Measurements from ENCODE around the gene SDS. TPM values are rescaled to one million over a fixed set of nuclear protein-coding genes. Genes with fewer than 3 reads are reported as not detected.

SDS gene
- total RNA-seq (2012; rRNA removed), result not detected in 2 replicates

GRCh38 chr12:113403435-113404415 lies at the start of gene SDS:
Gene SDS (minus strand): TSS chr12:113403887. CDS start chr12:113399708, 4,179 bp downstream.
- H3K9ac ChIP-seq (ENCODE audit: low read depth, low read length), result no peak within 1 kb of the TSS
- H3K9me3 ChIP-seq (replicated peaks; ENCODE audit: low read length), result no peaks in the 10 kb centered on the region
- H3K4me1 ChIP-seq (ENCODE audit: control insufficient read depth, insufficient read depth, low read length), result peaks cover 7% of the 10 kb centered on the region
- peaks cover 7% of the 10 kb centered on the region for H3K27me3 ChIP-seq (ENCODE audit: control insufficient read depth, insufficient read depth, low read length)
- no peak within 1 kb of the TSS for H3K4me3 ChIP-seq (ENCODE audit: low read length)
- no peaks in the 10 kb centered on the region for H3K36me3 ChIP-seq (ENCODE audit: insufficient read depth, low read length)
- no peak within 1 kb of the TSS for H3K4me2 ChIP-seq (ENCODE audit: low read length)

GRCh38 chr12:113453330-113453729 lies 49.6 kb upstream of the SDS start:
- no peak overlapping the region for H3K4me2 ChIP-seq (ENCODE audit: low read length)
- H3K36me3 ChIP-seq (ENCODE audit: insufficient read depth, low read length), result no peaks in the 10 kb centered on the region
- peaks cover 40% of the 10 kb centered on the region for H3K27me3 ChIP-seq (ENCODE audit: control insufficient read depth, insufficient read depth, low read length)
- H3K9ac ChIP-seq (ENCODE audit: low read depth, low read length), result no peak overlapping the region
- H3K4me1 ChIP-seq (ENCODE audit: control insufficient read depth, insufficient read depth, low read length), result no peaks in the 10 kb centered on the region
- H3K9me3 ChIP-seq (replicated peaks; ENCODE audit: low read length), result no peaks in the 10 kb centered on the region
- H3K4me3 ChIP-seq (ENCODE audit: low read length), result no peak overlapping the region

- Histone ChIP-seq H3K36me3 (ENCODE audit: insufficient read depth, low read length) (no peaks in the 10 kb centered on the region), H3K9me3 (replicated peaks; ENCODE audit: low read length) (no peaks in the 10 kb centered on the region), H3K27me3 (ENCODE audit: control insufficient read depth, insufficient read depth, low read length) (peaks cover 37% of the 10 kb centered on the region), H3K4me1 (ENCODE audit: control insufficient read depth, insufficient read depth, low read length) (no peaks in the 10 kb centered on the region), H3K4me3 (ENCODE audit: low read length) (no peak overlapping the region), H3K4me2 (ENCODE audit: low read length) (no peak overlapping the region), H3K9ac (ENCODE audit: low read depth, low read length) (no peak overlapping the region)
Measured at GRCh38 chr12:113452458-113452857, 48.8 kb upstream of the SDS start.

- Histone ChIP-seq H3K27me3 (ENCODE audit: control insufficient read depth, insufficient read depth, low read length) (peaks cover 34% of the 10 kb centered on the region), H3K9me3 (replicated peaks; ENCODE audit: low read length) (no peaks in the 10 kb centered on the region), H3K36me3 (ENCODE audit: insufficient read depth, low read length) (no peaks in the 10 kb centered on the region), H3K4me2 (ENCODE audit: low read length) (no peak overlapping the region), H3K9ac (ENCODE audit: low read depth, low read length) (no peak overlapping the region), H3K4me3 (ENCODE audit: low read length) (no peak overlapping the region), H3K4me1 (ENCODE audit: control insufficient read depth, insufficient read depth, low read length) (no peaks in the 10 kb centered on the region)
Measured at GRCh38 chr12:113449839-113450238, 46.2 kb upstream of the SDS start.

- Histone ChIP-seq H3K4me1 (ENCODE audit: control insufficient read depth, insufficient read depth, low read length) (no peaks in the 10 kb centered on the region), H3K4me3 (ENCODE audit: low read length) (no peak overlapping the region), H3K4me2 (ENCODE audit: low read length) (no peak overlapping the region), H3K9me3 (replicated peaks; ENCODE audit: low read length) (no peaks in the 10 kb centered on the region), H3K36me3 (ENCODE audit: insufficient read depth, low read length) (no peaks in the 10 kb centered on the region), H3K9ac (ENCODE audit: low read depth, low read length) (no peak overlapping the region), H3K27me3 (ENCODE audit: control insufficient read depth, insufficient read depth, low read length) (peaks cover 36% of the 10 kb centered on the region)
Measured at GRCh38 chr12:113449299-113449698, 45.6 kb upstream of the SDS start.

- Histone ChIP-seq H3K4me2 (ENCODE audit: low read length) (no peak overlapping the region), H3K9me3 (replicated peaks; ENCODE audit: low read length) (no peaks in the 10 kb centered on the region), H3K36me3 (ENCODE audit: insufficient read depth, low read length) (no peaks in the 10 kb centered on the region), H3K4me1 (ENCODE audit: control insufficient read depth, insufficient read depth, low read length) (no peaks in the 10 kb centered on the region), H3K27me3 (ENCODE audit: control insufficient read depth, insufficient read depth, low read length) (peaks cover 40% of the 10 kb centered on the region), H3K9ac (ENCODE audit: low read depth, low read length) (no peak overlapping the region), H3K4me3 (ENCODE audit: low read length) (no peak overlapping the region)
Measured at GRCh38 chr12:113448873-113449272, 45.2 kb upstream of the SDS start.

GRCh38 chr12:113445544-113446171 lies 42.0 kb upstream of the SDS start:
- peaks cover 61% of the 10 kb centered on the region for H3K27me3 ChIP-seq (ENCODE audit: control insufficient read depth, insufficient read depth, low read length)
- no peaks in the 10 kb centered on the region for H3K36me3 ChIP-seq (ENCODE audit: insufficient read depth, low read length)

GRCh38 chr12:113443030-113443539 lies 39.4 kb upstream of the SDS start:
- Histone ChIP-seq H3K4me3 (ENCODE audit: low read length) (no peak overlapping the region), H3K4me1 (ENCODE audit: control insufficient read depth, insufficient read depth, low read length) (no peaks in the 10 kb centered on the region), H3K9ac (ENCODE audit: low read depth, low read length) (no peak overlapping the region), H3K9me3 (replicated peaks; ENCODE audit: low read length) (no peaks in the 10 kb centered on the region), H3K27me3 (ENCODE audit: control insufficient read depth, insufficient read depth, low read length) (peaks cover 65% of the 10 kb centered on the region), H3K36me3 (ENCODE audit: insufficient read depth, low read length) (no peaks in the 10 kb centered on the region), H3K4me2 (ENCODE audit: low read length) (no peak overlapping the region)

More at GRCh38 chr12:113445544-113446171, 42.0 kb upstream of the SDS start:
- no peak overlapping the region for H3K4me3 ChIP-seq (ENCODE audit: low read length)
- no peak overlapping the region for H3K4me2 ChIP-seq (ENCODE audit: low read length)
- no peaks in the 10 kb centered on the region for H3K9me3 ChIP-seq (replicated peaks; ENCODE audit: low read length)
- no peak overlapping the region for H3K9ac ChIP-seq (ENCODE audit: low read depth, low read length)
- no peaks in the 10 kb centered on the region for H3K4me1 ChIP-seq (ENCODE audit: control insufficient read depth, insufficient read depth, low read length)

GRCh38 chr12:113440947-113441782 lies 37.5 kb upstream of the SDS start:
- H3K4me2 ChIP-seq (ENCODE audit: low read length), result no peak overlapping the region
- no peaks in the 10 kb centered on the region for H3K4me1 ChIP-seq (ENCODE audit: control insufficient read depth, insufficient read depth, low read length)
- H3K4me3 ChIP-seq (ENCODE audit: low read length), result no peak overlapping the region
- H3K36me3 ChIP-seq (ENCODE audit: insufficient read depth, low read length), result no peaks in the 10 kb centered on the region
- H3K9me3 ChIP-seq (replicated peaks; ENCODE audit: low read length), result no peaks in the 10 kb centered on the region
- H3K9ac ChIP-seq (ENCODE audit: low read depth, low read length), result no peak overlapping the region
- H3K27me3 ChIP-seq (ENCODE audit: control insufficient read depth, insufficient read depth, low read length), result peaks cover 66% of the 10 kb centered on the region

GRCh38 chr12:113440336-113440735 lies 36.6 kb upstream of the SDS start:
- H3K4me1 ChIP-seq (ENCODE audit: control insufficient read depth, insufficient read depth, low read length), result no peaks in the 10 kb centered on the region
- H3K36me3 ChIP-seq (ENCODE audit: insufficient read depth, low read length), result no peaks in the 10 kb centered on the region
- peaks cover 61% of the 10 kb centered on the region for H3K27me3 ChIP-seq (ENCODE audit: control insufficient read depth, insufficient read depth, low read length)
- no peak overlapping the region for H3K4me3 ChIP-seq (ENCODE audit: low read length)
- no peaks in the 10 kb centered on the region for H3K9me3 ChIP-seq (replicated peaks; ENCODE audit: low read length)
- H3K9ac ChIP-seq (ENCODE audit: low read depth, low read length), result no peak overlapping the region
- no peak overlapping the region for H3K4me2 ChIP-seq (ENCODE audit: low read length)

GRCh38 chr12:113439606-113440030 lies 35.9 kb upstream of the SDS start:
- Histone ChIP-seq H3K4me2 (ENCODE audit: low read length) (no peak overlapping the region), H3K36me3 (ENCODE audit: insufficient read depth, low read length) (no peaks in the 10 kb centered on the region), H3K4me1 (ENCODE audit: control insufficient read depth, insufficient read depth, low read length) (no peaks in the 10 kb centered on the region), H3K4me3 (ENCODE audit: low read length) (no peak overlapping the region), H3K9ac (ENCODE audit: low read depth, low read length) (no peak overlapping the region), H3K27me3 (ENCODE audit: control insufficient read depth, insufficient read depth, low read length) (peaks cover 57% of the 10 kb centered on the region), H3K9me3 (replicated peaks; ENCODE audit: low read length) (no peaks in the 10 kb centered on the region)

Measured in skeletal muscle satellite cell (primary cell).